Putamen (tissue), 1 donor: ENCODE results near the gene TFEB.

Experiments
- DNase-seq: peaks from one replicate; pipeline ENCODE4 v3.0.0-alpha.2; 2016; ENCODE audit warnings: low spot score

TFEB gene

GRCh38 chr6:41675176-41675775, 60.1 kb downstream of the TFEB start:
- DNase-seq: no peak

- no peak for DNase-seq
These were observed 61.0 kb downstream of the TFEB start for GRCh38 chr6:41674231-41675000.

- DNase-seq: no peak
These were observed 61.8 kb downstream of the TFEB start for GRCh38 chr6:41673704-41674000.

- DNase-seq: no peak
These were observed 62.3 kb downstream of the TFEB start for GRCh38 chr6:41672816-41673703.

GRCh38 chr6:41672016-41672415, 63.4 kb downstream of the TFEB start:
- no peak for DNase-seq

- DNase-seq: no peak
These were observed 64.0 kb downstream of the TFEB start for GRCh38 chr6:41671376-41671775.

GRCh38 chr6:41670703-41671360, 64.6 kb downstream of the TFEB start:
- DNase-seq: no peak

GRCh38 chr6:41668968-41669367, 66.4 kb downstream of the TFEB start:
- DNase-seq: no peak

GRCh38 chr6:41667195-41667594, 68.2 kb downstream of the TFEB start:
- DNase-seq: no peak

GRCh38 chr6:41664271-41664670, 71.1 kb downstream of the TFEB start:
- no peak for DNase-seq

GRCh38 chr6:41663568-41663967, 71.8 kb downstream of the TFEB start:
- no peak for DNase-seq

- DNase-seq: no peak
These were observed 75.5 kb downstream of the TFEB start for GRCh38 chr6:41659935-41660334.

GRCh38 chr6:41658636-41659035, 76.8 kb downstream of the TFEB start:
- no peak for DNase-seq

GRCh38 chr6:41657131-41658094, 78.0 kb downstream of the TFEB start:
- no peak for DNase-seq

GRCh38 chr6:41656002-41656691, 79.3 kb downstream of the TFEB start:
- DNase-seq: no peak

GRCh38 chr6:41655646-41656001, 79.8 kb downstream of the TFEB start:
- no peak for DNase-seq

- no peak for DNase-seq
These were observed 80.2 kb downstream of the TFEB start for GRCh38 chr6:41655176-41655575.

- no peak for DNase-seq
These were observed 80.7 kb downstream of the TFEB start for GRCh38 chr6:41654698-41655151.

- DNase-seq: no peak
These were observed 81.2 kb downstream of the TFEB start for GRCh38 chr6:41654151-41654697.

- no peak for DNase-seq
These were observed 81.7 kb downstream of the TFEB start for GRCh38 chr6:41653691-41654090.
